ENCODE results near the gene ORC5. TPM values are rescaled to one million over a fixed set of nuclear protein-coding genes. Genes with fewer than 3 reads are reported as not detected.
"Not testable (repeated sequence)": the region's sequence is repeated elsewhere in the genome, so short reads cannot be mapped to it uniquely, and the experiment has no call there.

Gene ORC5
- 10 to 100 TPM; 18.2 to 19.4 TPM for total RNA-seq

DNA sequence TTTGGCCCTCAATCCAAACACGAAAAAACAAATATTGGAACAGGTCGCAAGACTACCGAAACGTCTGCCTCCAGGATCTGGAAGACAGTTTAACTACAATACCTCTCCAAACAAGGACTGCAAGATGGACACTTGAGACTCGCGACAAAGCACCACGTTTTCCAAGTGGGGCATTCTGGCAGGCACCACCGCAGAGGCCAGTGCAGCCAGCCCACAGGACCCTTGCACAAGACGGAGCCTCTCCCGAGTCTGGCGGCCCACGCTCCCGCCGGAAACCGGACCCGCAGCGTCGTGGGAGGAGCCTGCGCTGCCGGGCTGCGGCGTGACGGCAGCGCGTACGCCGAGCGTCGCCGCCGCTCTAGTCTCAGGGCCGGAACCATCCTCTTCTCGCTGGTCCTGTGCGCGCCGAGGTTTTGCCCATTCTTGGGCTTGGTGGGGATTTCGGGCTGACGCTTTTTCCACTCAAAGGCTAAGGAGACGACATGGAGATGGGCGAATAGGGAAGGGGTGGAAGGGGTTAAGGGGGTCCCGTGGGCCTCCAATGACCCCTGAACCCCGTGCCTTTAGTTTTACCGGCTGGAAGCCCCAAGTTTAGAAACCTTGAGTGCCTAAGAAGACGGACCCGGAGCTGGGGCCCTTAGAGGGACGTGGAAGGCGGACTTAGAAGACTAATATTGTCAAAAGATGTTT is at the start of gene ORC5:
Gene ORC5 (minus strand): TSS at position 283 of the 690 bp plus-strand sequence. CDS start 109 bp downstream, at position 174.
- H3K4me3 Mint-ChIP-seq, result peak within 1 kb of the TSS; percentile 96
- POLR2A ChIA-PET, result no interaction called here
- H3K4me1 Mint-ChIP-seq (ENCODE audit: low read depth), result peaks cover 38% of the 10 kb centered on the region

DNA sequence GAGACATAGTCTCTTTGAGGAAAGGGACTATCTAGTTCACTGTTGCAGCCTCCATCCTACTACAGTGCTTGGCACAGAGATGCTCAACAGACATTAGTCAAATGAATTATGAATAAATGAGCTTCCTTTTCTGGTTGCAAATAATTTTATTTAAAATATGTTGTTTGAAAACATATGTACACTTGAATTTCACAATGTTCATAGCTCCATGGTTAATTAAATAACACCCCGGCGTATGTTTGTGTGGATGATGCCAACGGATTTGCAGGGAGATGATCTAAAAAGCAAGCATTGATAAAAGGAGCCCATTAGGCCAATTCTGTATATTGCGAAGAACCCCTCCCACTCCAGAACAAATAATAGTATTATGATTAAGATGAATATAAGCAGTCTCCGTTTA is 47.8 kb upstream of the ORC5 start:
- no peaks in the 10 kb centered on the region for H3K36me3 Mint-ChIP-seq
- no peaks in the 10 kb centered on the region for H3K4me1 Mint-ChIP-seq (ENCODE audit: low read depth)
- H3K27ac Mint-ChIP-seq, result no peak overlapping the region
- intact Hi-C loops (cut with micrococcal nuclease), result no loop called here
- no peaks in the 10 kb centered on the region for H3K9me3 Mint-ChIP-seq
- ChIA-PET CTCF (interaction anchor here (1.8 kb wide), 1 partner anchor 25 kb away, joined by 6 read pairs; no protein-coding TSS in a partner anchor), POLR2A (no interaction called here)
- H3K4me3 Mint-ChIP-seq, result no peak overlapping the region
- no peak for DNase-seq
- H3K27me3 Mint-ChIP-seq, result peaks cover 7% of the 10 kb centered on the region

More for the DNA sequence above, at the start of gene ORC5:
- DNase-seq, result peak; percentile 86
- no peaks in the 10 kb centered on the region for H3K9me3 Mint-ChIP-seq
- intact Hi-C loops (cut with micrococcal nuclease), result loop anchor here (5.0 kb wide), 1 partner anchor 71 kb away; no protein-coding TSS in a partner anchor
- CTCF ChIA-PET, result interaction anchor here (1.0 to 2.6 kb wide), 3 partner anchors 24 to 640 kb away, joined by 3 to 10 read pairs (median 3); no protein-coding TSS in a partner anchor
- H3K27me3 Mint-ChIP-seq, result peaks cover 16% of the 10 kb centered on the region
- H3K27ac Mint-ChIP-seq, result peak within 1 kb of the TSS; percentile 92
- peaks cover 15% of the 10 kb centered on the region for H3K36me3 Mint-ChIP-seq

DNA sequence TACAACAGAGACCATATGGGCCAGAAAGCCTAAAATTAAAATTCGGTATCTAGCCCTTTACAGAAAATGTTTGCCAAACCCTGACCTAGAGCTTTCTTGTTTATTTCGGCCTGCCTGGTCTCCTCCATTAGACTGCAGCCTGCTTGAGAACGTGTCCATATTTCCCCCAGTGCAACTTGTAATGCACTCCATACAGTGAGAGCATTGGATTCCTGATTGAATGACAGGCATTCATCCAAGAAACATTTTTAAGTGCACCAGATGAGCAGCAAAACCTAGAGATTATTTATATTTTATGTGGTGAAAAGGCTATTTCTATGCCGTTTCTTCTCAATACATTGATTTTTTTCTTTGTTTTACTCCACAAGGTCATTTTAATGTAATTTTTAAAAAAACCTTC is 47.4 kb upstream of the ORC5 start:
- Mint-ChIP-seq H3K9me3 (no peaks in the 10 kb centered on the region), H3K4me1 (ENCODE audit: low read depth) (no peaks in the 10 kb centered on the region), H3K4me3 (no peak overlapping the region), H3K27ac (no peak overlapping the region), H3K36me3 (no peaks in the 10 kb centered on the region), H3K27me3 (peaks cover 5% of the 10 kb centered on the region)
- intact Hi-C loops (cut with micrococcal nuclease), result no loop called here
- POLR2A ChIA-PET, result no interaction called here
- DNase-seq, result no peak
- CTCF ChIA-PET, result no interaction called here

DNA sequence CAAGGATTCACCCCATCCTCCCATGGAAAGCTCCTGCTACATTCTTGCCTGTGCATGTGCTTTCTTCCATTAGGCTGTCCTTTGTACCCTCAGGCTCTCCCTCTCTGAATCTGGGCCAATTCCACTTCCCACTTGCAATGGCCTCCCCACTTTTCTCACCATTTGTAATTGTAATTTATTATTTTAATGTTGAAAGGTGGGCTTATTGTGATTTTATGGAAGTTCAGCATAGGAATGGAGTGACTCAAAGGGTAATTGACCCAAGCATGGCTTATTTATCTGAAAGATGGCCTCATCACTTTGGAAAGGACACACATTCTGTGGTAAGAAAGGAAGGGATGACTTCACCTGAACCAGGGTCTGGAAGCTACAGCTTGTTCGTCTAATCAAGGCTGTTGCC is 46.9 kb upstream of the ORC5 start:
- no peak overlapping the region for H3K27ac Mint-ChIP-seq
- no peaks in the 10 kb centered on the region for H3K9me3 Mint-ChIP-seq
- H3K27me3 Mint-ChIP-seq, result peaks cover 2% of the 10 kb centered on the region
- DNase-seq, result no peak
- H3K4me3 Mint-ChIP-seq, result no peak overlapping the region
- CTCF ChIA-PET, result no interaction called here
- H3K4me1 Mint-ChIP-seq (ENCODE audit: low read depth), result no peaks in the 10 kb centered on the region
- no peaks in the 10 kb centered on the region for H3K36me3 Mint-ChIP-seq
- intact Hi-C loops (cut with micrococcal nuclease), result no loop called here
- POLR2A ChIA-PET, result no interaction called here

DNA sequence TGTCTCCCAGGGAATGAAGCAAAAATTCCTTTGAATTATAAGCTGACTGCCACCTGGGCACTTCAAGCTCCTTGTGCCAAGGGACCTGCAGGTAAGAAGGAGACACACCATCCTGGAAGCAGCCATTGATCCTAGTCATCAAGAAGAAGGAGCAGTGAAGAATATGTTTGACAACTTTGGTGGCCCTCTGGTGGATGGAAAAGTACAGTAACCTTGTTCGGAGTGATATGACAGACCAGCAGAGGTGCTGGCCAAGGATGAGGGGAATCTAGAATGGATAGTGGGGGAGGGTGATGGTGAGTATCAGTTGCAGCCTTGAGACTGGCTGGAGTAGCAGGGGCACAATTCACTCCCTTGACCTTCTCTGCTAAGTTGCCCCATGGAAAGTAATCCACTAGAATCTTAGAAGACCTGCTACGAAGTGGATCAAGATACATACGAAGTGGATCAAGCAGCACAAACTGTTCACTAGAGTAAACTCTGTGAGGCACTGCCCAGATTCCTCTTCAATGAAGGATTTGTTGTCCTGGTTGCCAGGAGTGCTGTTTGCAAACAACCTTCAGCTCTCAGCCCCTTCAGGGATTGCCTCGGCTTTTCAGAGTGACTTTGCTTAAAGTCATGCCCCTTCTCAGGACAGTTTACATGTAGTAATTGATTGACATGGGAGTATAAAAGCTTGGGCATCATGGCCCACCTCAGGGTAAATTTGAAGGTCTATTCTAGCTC is 44.8 kb upstream of the ORC5 start:
- Mint-ChIP-seq H3K4me3 (no peak overlapping the region), H3K9me3 (no peaks in the 10 kb centered on the region), H3K4me1 (ENCODE audit: low read depth) (no peaks in the 10 kb centered on the region), H3K36me3 (no peaks in the 10 kb centered on the region), H3K27me3 (peaks cover 5% of the 10 kb centered on the region), H3K27ac (no peak overlapping the region)
- ChIA-PET CTCF (interaction anchor here (1.2 to 3.0 kb wide), 2 partner anchors 12 to 21 kb away, joined by 3 to 9 read pairs; no protein-coding TSS in a partner anchor), POLR2A (no interaction called here)
- no peak for DNase-seq
- intact Hi-C loops (cut with micrococcal nuclease), result no loop called here

DNA sequence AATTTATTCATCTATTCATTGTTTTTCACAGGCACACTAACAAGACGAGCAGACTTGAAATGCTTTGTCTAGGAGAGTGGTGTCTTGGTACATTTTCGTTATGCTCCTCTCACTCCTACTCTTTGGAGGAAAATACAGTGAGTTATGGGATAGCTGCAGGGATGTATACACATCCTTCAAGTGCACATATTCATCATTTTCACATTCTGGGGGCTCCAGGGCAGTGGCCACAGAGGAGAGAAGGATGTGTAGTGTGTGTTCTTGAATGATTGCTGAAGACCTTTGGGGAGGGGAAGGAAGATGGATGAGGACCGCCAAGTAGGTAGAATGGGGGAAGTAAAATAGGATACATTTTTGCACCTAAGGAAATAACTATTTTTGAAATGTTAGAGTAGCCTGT is 34.8 kb upstream of the ORC5 start:
- H3K27me3 Mint-ChIP-seq, result peaks cover 13% of the 10 kb centered on the region
- no peaks in the 10 kb centered on the region for H3K36me3 Mint-ChIP-seq
- no peak for DNase-seq
- no peaks in the 10 kb centered on the region for H3K4me1 Mint-ChIP-seq (ENCODE audit: low read depth)
- H3K27ac Mint-ChIP-seq, result no peak overlapping the region
- ChIA-PET CTCF (interaction anchor here (1.4 kb wide), 1 partner anchor 11 kb away, joined by 3 read pairs; no protein-coding TSS in a partner anchor), POLR2A (no interaction called here)
- intact Hi-C loops (cut with micrococcal nuclease), result no loop called here
- H3K4me3 Mint-ChIP-seq, result no peak overlapping the region
- H3K9me3 Mint-ChIP-seq, result no peaks in the 10 kb centered on the region

DNA sequence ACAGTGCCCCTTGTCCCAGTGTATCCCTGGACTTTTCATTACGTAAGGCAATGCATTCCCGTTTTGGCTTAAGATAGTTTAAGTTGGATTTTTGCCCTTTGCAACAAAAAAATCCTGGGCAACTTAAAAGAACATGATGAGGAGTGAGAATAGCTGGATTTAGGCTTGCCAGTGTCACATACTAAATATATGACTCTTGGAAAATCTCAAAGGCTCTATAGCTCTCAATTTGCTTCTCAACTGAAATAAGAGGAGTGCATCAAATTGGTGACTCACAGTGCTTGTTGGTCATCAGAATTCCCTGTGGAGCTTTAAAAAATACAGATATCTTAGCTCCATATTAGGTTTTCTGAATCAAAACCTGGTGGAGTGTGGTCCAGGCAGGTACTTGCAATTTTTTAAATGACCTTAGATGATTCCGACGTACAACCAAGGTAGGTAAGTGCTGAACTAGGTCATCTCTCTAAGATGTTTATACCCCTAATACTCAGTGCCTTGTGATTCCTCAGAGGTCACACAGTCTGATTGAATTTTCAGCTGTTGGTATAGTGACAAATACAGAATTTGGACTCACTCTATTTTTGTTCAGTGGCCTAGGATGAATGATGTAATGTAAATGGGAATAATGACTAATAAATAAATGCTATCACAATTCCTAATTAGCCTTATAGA is 33.9 kb upstream of the ORC5 start:
- H3K27me3 Mint-ChIP-seq, result peaks cover 12% of the 10 kb centered on the region
- no peak for DNase-seq
- no peaks in the 10 kb centered on the region for H3K4me1 Mint-ChIP-seq (ENCODE audit: low read depth)
- H3K36me3 Mint-ChIP-seq, result no peaks in the 10 kb centered on the region
- H3K4me3 Mint-ChIP-seq, result no peak overlapping the region
- ChIA-PET POLR2A (no interaction called here), CTCF (interaction anchor here (1.4 kb wide), 1 partner anchor 10 kb away, joined by 3 read pairs; no protein-coding TSS in a partner anchor)
- no peaks in the 10 kb centered on the region for H3K9me3 Mint-ChIP-seq
- intact Hi-C loops (cut with micrococcal nuclease), result no loop called here
- H3K27ac Mint-ChIP-seq, result no peak overlapping the region

DNA sequence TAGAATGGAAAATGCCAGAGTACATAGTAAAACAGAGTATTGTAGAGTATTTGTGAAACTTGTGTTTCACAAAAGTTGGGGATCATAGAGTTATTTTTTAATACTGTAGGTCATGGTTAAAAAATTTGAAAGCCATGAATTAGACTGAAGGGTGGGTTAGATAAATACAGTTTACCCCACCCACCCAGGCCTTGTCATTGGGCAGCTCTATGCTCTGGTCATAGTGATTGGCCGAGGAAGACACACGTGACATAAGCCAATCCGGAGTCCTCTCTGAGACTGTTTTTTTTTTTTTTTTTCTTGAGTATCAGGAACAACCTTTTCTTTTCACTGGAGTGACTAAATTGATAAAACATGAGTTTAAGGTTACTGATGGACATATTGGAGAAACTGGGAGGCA is 33.3 kb upstream of the ORC5 start:
- Mint-ChIP-seq H3K27me3 (peaks cover 14% of the 10 kb centered on the region), H3K4me1 (ENCODE audit: low read depth) (no peaks in the 10 kb centered on the region), H3K27ac (no peak overlapping the region), H3K36me3 (no peaks in the 10 kb centered on the region), H3K4me3 (no peak overlapping the region), H3K9me3 (no peaks in the 10 kb centered on the region)
- ChIA-PET CTCF (interaction anchor here (0.6 to 2.0 kb wide), 3 partner anchors 10 to 12 kb away, joined by 3 to 13 read pairs (median 3); no protein-coding TSS in a partner anchor), POLR2A (no interaction called here)
- DNase-seq, result no peak
- intact Hi-C loops (cut with micrococcal nuclease), result no loop called here

DNA sequence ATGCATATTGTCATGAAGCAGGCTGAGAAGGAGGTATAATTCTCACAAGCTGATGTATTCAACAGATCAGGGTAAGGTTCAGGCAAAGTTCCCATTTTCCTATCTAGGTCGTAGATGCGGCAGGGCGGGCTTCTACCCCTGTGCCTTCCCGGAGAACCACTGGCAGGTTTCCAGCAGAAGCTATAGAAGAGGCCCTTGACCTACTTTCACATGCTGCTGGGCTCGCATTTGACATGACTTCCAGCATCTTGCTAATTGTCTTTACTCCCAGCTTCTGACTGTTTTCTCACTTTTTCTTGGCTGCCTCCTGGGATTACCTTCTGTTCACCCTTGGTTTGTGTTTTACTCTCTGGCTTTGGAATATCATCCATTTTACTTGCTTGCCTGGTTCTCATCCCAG is 32.6 kb upstream of the ORC5 start:
- no peak overlapping the region for H3K27ac Mint-ChIP-seq
- H3K36me3 Mint-ChIP-seq, result no peaks in the 10 kb centered on the region
- no peaks in the 10 kb centered on the region for H3K4me1 Mint-ChIP-seq (ENCODE audit: low read depth)
- no peaks in the 10 kb centered on the region for H3K9me3 Mint-ChIP-seq
- intact Hi-C loops (cut with micrococcal nuclease), result no loop called here
- CTCF ChIA-PET, result interaction anchor here (0.6 to 2.0 kb wide), 3 partner anchors 9 to 12 kb away, joined by 3 to 13 read pairs (median 3); no protein-coding TSS in a partner anchor
- POLR2A ChIA-PET, result no interaction called here
- peaks cover 14% of the 10 kb centered on the region for H3K27me3 Mint-ChIP-seq
- H3K4me3 Mint-ChIP-seq, result no peak overlapping the region
- no peak for DNase-seq

DNA sequence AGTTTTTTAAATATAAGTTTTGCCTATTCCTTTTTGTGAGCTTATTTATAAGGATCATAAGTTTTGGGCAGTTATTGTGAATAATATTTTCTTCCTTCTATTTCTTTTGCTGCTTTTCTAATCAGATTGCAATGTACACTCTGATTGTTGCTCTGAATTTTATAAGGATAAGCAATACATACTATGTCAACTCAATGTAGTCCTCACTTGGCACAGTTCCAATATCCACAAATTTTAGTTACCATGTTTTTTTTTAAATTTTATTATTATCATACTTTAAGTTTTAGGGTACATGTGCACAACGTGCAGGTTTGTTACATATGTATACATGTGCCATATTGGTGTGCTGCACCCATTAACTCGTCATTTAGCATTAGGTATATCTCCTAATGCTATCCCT is 27.2 kb upstream of the ORC5 start:
- H3K9me3 Mint-ChIP-seq; H3K36me3 Mint-ChIP-seq; CTCF ChIA-PET; H3K4me3 Mint-ChIP-seq; H3K4me1 Mint-ChIP-seq (ENCODE audit: low read depth); H3K27ac Mint-ChIP-seq; DNase-seq; POLR2A ChIA-PET: not testable (repeated sequence)
- intact Hi-C loops (cut with micrococcal nuclease), result loop anchor here (5.0 to 10.0 kb wide), 2 partner anchors 32 to 660 kb away; no protein-coding TSS in a partner anchor
- peaks cover 15% of the 10 kb centered on the region for H3K27me3 Mint-ChIP-seq

DNA sequence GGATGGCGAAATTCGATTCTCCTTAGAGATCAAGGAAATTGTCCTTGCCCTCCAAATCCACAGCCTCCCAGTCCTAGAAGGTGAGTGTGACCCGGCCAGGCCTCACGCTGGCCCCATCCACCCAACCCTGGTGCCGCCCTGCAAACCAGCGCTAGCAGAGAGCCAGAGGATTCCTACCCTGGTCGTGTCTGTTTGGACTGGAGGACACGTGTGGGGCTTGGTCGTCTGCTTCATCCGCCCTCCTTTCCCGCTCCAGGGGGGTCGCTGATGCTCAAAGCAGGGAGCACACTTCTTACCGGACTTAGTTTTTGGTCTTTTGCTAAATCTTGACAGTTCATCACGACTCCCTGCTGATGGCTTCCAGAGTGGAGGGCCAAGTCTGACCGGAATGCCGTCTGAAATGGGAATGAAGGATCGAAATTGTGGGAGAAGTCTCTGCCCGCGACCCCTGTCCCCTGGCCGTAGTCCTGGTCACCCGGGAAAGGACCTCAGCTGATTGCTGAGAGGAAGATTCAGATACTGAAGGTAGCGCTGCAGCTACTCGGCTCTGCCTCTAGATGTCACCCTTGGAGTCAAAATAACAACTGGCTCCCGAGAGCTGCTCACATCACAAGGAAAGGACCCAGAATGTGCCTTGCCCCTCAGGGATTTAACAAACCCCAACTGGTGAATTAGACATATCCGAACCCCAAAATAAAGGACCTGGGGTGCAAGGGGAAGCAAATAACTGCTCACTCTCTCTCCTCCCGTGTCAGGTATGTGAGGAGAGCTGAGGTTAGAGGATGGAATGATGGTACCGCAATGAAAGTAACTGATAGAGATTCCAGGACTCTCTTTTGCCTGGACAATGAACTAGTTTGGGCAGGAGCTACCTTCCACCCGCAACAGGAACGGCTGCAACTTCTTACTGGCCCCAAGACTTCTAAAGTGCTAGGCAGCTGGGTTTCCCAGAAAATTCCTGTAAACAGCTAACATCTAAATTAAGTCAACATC is 23.5 kb upstream of the ORC5 start:
- DNase-seq, result peak; percentile 46
- intact Hi-C loops (cut with micrococcal nuclease), result loop anchor here (1.0 to 10.0 kb wide), 4 partner anchors 36 to 687 kb away; no protein-coding TSS in a partner anchor
- ChIA-PET CTCF (interaction anchor here (0.6 to 4.3 kb wide), 32 partner anchors 9 to 1100 kb away, joined by 3 to 58 read pairs (median 4); partner anchors contain the start of gene ORC5), POLR2A (no interaction called here)
- H3K27me3 Mint-ChIP-seq, result peaks cover 10% of the 10 kb centered on the region
- H3K27ac Mint-ChIP-seq, result no peak overlapping the region
- no peaks in the 10 kb centered on the region for H3K9me3 Mint-ChIP-seq
- H3K36me3 Mint-ChIP-seq, result no peaks in the 10 kb centered on the region
- no peak overlapping the region for H3K4me3 Mint-ChIP-seq
- H3K4me1 Mint-ChIP-seq (ENCODE audit: low read depth), result no peaks in the 10 kb centered on the region

Measured in activated CD4-positive, alpha-beta memory T cell treated with anti-CD3 and anti-CD28 coated beads for 36 hours (primary cell).